ENCODE measurements around the gene EZH1. TPM values are rescaled to one million over a fixed set of nuclear protein-coding genes. Genes with fewer than 3 reads are reported as not detected.

The EZH1 gene
- total RNA-seq, 4 donors from 2014 or later, result 73.8 to 128 (median 109) TPM

DNA sequence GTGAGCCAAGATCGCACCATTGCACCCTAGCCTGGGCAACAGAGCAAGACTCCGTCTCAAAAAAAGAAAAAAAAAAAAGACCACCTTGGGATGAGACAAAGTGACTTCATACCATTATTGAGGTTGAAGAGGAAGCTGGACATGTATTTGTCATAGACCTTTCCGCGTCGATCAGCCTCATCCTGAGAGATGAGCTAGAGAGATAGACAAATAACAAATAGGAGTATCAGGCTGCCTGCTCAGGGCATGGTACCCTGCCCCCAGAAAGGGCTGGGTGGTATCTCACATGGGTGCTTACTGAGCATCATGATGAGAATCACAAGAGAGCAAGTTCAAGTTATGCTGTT is 40.4 kb downstream of the EZH1 start:
- WGBS, 2 donors, result 93 to 95% methylated on average over 5 of the region's 5 CpGs
- Histone ChIP-seq H3K4me1 (peaks cover 0 to 16% (median 2%) of the 10 kb centered on the region in 4 donors), H3K36me3 (peaks cover 7 to 98% (median 23%) of the 10 kb centered on the region in 3 donors), H3K9me3 (no peaks in the 10 kb centered on the region), H3K27ac (no peak overlapping the region), H3K27me3 (no peaks in the 10 kb centered on the region), H3K4me3 (no peak overlapping the region)
- TF ChIP-seq, protein P1, sequence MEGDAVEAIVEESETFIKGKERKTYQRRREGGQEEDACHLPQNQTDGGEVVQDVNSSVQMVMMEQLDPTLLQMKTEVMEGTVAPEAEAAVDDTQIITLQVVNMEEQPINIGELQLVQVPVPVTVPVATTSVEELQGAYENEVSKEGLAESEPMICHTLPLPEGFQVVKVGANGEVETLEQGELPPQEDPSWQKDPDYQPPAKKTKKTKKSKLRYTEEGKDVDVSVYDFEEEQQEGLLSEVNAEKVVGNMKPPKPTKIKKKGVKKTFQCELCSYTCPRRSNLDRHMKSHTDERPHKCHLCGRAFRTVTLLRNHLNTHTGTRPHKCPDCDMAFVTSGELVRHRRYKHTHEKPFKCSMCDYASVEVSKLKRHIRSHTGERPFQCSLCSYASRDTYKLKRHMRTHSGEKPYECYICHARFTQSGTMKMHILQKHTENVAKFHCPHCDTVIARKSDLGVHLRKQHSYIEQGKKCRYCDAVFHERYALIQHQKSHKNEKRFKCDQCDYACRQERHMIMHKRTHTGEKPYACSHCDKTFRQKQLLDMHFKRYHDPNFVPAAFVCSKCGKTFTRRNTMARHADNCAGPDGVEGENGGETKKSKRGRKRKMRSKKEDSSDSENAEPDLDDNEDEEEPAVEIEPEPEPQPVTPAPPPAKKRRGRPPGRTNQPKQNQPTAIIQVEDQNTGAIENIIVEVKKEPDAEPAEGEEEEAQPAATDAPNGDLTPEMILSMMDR (IDR thresholded peaks at IDR 0.05), result no peak
- no peak for TF ChIP-seq POLR2A (IDR thresholded peaks at IDR 0.05)
- TF ChIP-seq EP300 (IDR thresholded peaks at IDR 0.05), result no peak
- no peak for DNase-seq (ENCODE audit: low spot score in 2 of 2)

GRCh38 chr17:42702446-42702845 is 42.4 kb downstream of the EZH1 start:
- H3K4me3 ChIP-seq, result no peak overlapping the region
- no peaks in the 10 kb centered on the region for H3K27me3 ChIP-seq
- peaks cover 0 to 26% (median 2%) of the 10 kb centered on the region in 4 donors for H3K4me1 ChIP-seq
- H3K27ac ChIP-seq, result no peak overlapping the region
- peaks cover 4 to 98% (median 17%) of the 10 kb centered on the region in 3 donors for H3K36me3 ChIP-seq
- TF ChIP-seq EP300 (IDR thresholded peaks at IDR 0.05), result no peak
- TF ChIP-seq, protein P1 (IDR thresholded peaks at IDR 0.05), result no peak
- no peak for TF ChIP-seq POLR2A (IDR thresholded peaks at IDR 0.05)
- no peak for DNase-seq (ENCODE audit: low spot score in 2 of 2)
- no peaks in the 10 kb centered on the region for H3K9me3 ChIP-seq
- WGBS, 2 donors, result 83 to 84% methylated on average over 11 of the region's 11 CpGs

- no peak for TF ChIP-seq POLR2A (IDR thresholded peaks at IDR 0.05)
- no peak for TF ChIP-seq EP300 (IDR thresholded peaks at IDR 0.05)
- TF ChIP-seq, protein P1 (IDR thresholded peaks at IDR 0.05), result no peak
- WGBS, 2 donors, result 45 to 56% methylated on average over 10 of the region's 10 CpGs
- Histone ChIP-seq H3K9me3 (no peaks in the 10 kb centered on the region), H3K27me3 (no peaks in the 10 kb centered on the region), H3K4me1 (peaks cover 0 to 26% (median 2%) of the 10 kb centered on the region in 4 donors), H3K27ac (peak overlapping the region in 2 of 4 donors; percentile 19 to 54), H3K36me3 (peaks cover 4 to 98% (median 18%) of the 10 kb centered on the region in 3 donors), H3K4me3 (no peak overlapping the region)
- no peak for DNase-seq (ENCODE audit: low spot score in 2 of 2)
Observed at GRCh38 chr17:42700586-42701289, 44.1 kb downstream of the EZH1 start.

GRCh38 chr17:42699415-42699740 is 45.5 kb downstream of the EZH1 start:
- Histone ChIP-seq H3K36me3 (peaks cover 4 to 98% (median 5%) of the 10 kb centered on the region in 3 donors), H3K4me3 (no peak overlapping the region), H3K27ac (peak overlapping the region in 2 of 4 donors; percentile 17 to 54), H3K27me3 (no peaks in the 10 kb centered on the region), H3K4me1 (peaks cover 0 to 26% (median 2%) of the 10 kb centered on the region in 4 donors), H3K9me3 (no peaks in the 10 kb centered on the region)
- WGBS, 2 donors, result 78 to 87% methylated on average over 4 of the region's 4 CpGs
- no peak for TF ChIP-seq POLR2A (IDR thresholded peaks at IDR 0.05)
- TF ChIP-seq EP300 (IDR thresholded peaks at IDR 0.05), result no peak
- TF ChIP-seq, protein P1 (IDR thresholded peaks at IDR 0.05), result no peak
- DNase-seq (ENCODE audit: low spot score in 2 of 2), result no peak

- Histone ChIP-seq H3K9me3 (no peaks in the 10 kb centered on the region), H3K36me3 (peaks cover 4 to 98% (median 5%) of the 10 kb centered on the region in 3 donors), H3K27ac (peak overlapping the region in 2 of 4 donors; percentile 17 to 54), H3K4me1 (peaks cover 0 to 26% (median 2%) of the 10 kb centered on the region in 4 donors), H3K27me3 (no peaks in the 10 kb centered on the region), H3K4me3 (no peak overlapping the region)
- DNase-seq (ENCODE audit: low spot score in 2 of 2), result no peak
- TF ChIP-seq EP300 (IDR thresholded peaks at IDR 0.05) (no peak), POLR2A (IDR thresholded peaks at IDR 0.05) (no peak)
- TF ChIP-seq, protein P1 (IDR thresholded peaks at IDR 0.05), result no peak
- 55 to 63% methylated on average over 2 of the region's 2 CpGs for WGBS, 2 donors
Observed at GRCh38 chr17:42698736-42699414, 46.0 kb downstream of the EZH1 start.
